Spleen (tissue), 7 donors: Measurements from ENCODE around the gene PIK3C2G.

Experiments
- POLR2A ChIP-seq, 3 donors: fragments of 450-650 bp; IDR thresholded peaks; one replicate each; pipeline ENCODE4 v1.5.1; 2017; ENCODE audit warnings: antibody characterized with exemption in 3 of 3, mild to moderate bottlenecking in 1 of 3
- POLR2AphosphoS5 ChIP-seq, 3 donors: sonication (generic); formaldehyde crosslinking; IDR thresholded peaks; one replicate each; pipeline ENCODE4 v1.5.1; 2017; ENCODE audit warnings: antibody characterized with exemption in 3 of 3
- TF ChIP-seq, protein P1 (sequence below), 11 experiments: fragments of 200-600 bp in 7 of 11; fragments of 450-650 bp in 4 of 11; sonication (generic) in 4 of 11; IDR thresholded peaks in 8 of 11; conservative IDR thresholded peaks in 3 of 11; 1 replicate in 7 of 11; 2 replicates in 4 of 11; pipeline versions ENCODE4 v1.4.0 to v1.8.0; 2016 to 2021; ENCODE audit warnings: antibody characterized with exemption in 11 of 11, inconsistent platforms in 4 of 11, mild to moderate bottlenecking in 1 of 11
- donor health status: DM: no; HTN: no; CAD: no; lungs with moderate emphysema.
- donor health status: DM: no; HTN: no; CAD: no.
- donor health status: DM: no; HTN: no; CAD: no.

- TF ChIP-seq, protein P1, sequence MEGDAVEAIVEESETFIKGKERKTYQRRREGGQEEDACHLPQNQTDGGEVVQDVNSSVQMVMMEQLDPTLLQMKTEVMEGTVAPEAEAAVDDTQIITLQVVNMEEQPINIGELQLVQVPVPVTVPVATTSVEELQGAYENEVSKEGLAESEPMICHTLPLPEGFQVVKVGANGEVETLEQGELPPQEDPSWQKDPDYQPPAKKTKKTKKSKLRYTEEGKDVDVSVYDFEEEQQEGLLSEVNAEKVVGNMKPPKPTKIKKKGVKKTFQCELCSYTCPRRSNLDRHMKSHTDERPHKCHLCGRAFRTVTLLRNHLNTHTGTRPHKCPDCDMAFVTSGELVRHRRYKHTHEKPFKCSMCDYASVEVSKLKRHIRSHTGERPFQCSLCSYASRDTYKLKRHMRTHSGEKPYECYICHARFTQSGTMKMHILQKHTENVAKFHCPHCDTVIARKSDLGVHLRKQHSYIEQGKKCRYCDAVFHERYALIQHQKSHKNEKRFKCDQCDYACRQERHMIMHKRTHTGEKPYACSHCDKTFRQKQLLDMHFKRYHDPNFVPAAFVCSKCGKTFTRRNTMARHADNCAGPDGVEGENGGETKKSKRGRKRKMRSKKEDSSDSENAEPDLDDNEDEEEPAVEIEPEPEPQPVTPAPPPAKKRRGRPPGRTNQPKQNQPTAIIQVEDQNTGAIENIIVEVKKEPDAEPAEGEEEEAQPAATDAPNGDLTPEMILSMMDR (IDR thresholded peaks at IDR 0.05 in 8 of 11, conservative IDR thresholded peaks at IDR 0.05 in 3 of 11) = no peak
- TF ChIP-seq POLR2AphosphoS5 (IDR thresholded peaks at IDR 0.05) = no peak
- TF ChIP-seq POLR2A (IDR thresholded peaks at IDR 0.05) = no peak
Observed at GRCh38 chr12:18267427-18268099, 6.2 kb downstream of the PIK3C2G start.
